ENCODE data around the gene GABRP. TPM values are rescaled to one million over a fixed set of nuclear protein-coding genes. Genes with fewer than 3 reads are reported as not detected.
"Not testable (repeated sequence)": the region's sequence is repeated elsewhere in the genome, so short reads cannot be mapped to it uniquely, and the experiment has no call there.

Gene GABRP
- total RNA-seq, 4 donors from 2014 or later: 0.69 to 0.74 TPM; not detected in 2

DNA sequence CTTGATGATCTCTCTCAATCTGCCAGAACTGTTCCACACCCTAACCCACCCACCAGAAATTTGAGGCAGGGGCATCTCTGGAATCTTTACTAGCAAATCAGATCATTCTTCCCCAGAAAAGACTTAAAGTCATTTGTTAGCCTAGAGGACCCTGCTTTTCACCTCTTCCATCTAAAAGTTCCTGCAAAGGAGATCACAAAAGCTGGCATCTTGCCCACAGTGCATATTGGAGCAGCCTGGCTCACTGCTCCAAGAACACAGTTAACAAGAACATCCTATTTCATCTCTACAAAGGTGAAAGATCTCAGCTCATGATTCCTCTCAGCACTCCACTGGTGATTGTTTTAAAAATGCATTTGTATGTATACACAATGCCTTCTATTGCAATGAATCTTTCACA lies 36.3 kb downstream of the GABRP start:
- TF ChIP-seq, protein P1, sequence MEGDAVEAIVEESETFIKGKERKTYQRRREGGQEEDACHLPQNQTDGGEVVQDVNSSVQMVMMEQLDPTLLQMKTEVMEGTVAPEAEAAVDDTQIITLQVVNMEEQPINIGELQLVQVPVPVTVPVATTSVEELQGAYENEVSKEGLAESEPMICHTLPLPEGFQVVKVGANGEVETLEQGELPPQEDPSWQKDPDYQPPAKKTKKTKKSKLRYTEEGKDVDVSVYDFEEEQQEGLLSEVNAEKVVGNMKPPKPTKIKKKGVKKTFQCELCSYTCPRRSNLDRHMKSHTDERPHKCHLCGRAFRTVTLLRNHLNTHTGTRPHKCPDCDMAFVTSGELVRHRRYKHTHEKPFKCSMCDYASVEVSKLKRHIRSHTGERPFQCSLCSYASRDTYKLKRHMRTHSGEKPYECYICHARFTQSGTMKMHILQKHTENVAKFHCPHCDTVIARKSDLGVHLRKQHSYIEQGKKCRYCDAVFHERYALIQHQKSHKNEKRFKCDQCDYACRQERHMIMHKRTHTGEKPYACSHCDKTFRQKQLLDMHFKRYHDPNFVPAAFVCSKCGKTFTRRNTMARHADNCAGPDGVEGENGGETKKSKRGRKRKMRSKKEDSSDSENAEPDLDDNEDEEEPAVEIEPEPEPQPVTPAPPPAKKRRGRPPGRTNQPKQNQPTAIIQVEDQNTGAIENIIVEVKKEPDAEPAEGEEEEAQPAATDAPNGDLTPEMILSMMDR (IDR thresholded peaks at IDR 0.05): no peak
- ATAC-seq (ENCODE audit: low FRiP score): no peak
- no peak for DNase-seq (ENCODE audit: low spot score)

DNA sequence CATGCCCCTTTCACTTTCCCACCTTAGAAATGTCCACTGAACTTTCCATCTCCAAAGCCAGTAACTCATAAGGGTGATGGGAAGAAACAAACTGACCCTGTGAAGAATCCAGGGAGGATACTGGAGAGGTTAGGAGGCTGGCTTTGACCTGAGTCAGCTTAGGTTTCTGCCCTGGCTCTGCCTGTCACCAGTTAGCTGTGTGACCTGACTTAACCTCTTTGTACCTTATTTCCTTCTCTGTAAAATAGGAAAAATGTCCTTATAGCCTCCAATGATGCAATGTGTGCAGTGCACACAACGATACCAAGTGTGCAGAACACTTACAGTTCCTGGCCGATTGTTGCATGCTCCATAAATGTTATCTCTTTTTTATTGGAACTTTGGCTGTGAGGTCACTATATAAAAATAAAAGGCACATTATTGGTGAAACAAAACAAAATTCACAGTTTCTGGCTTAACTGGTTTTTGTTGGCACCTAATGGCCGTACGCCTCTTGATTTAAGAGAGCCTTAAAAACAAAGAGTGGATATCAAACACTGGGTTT lies 37.8 kb downstream of the GABRP start:
- ATAC-seq (ENCODE audit: low FRiP score) (no peak), DNase-seq (ENCODE audit: low spot score) (no peak)
- TF ChIP-seq, protein P1 (IDR thresholded peaks at IDR 0.05): no peak

GRCh38 chr5:170826117-170826516 lies 42.6 kb downstream of the GABRP start:
- TF ChIP-seq, protein P1 (IDR thresholded peaks at IDR 0.05): no peak
- ATAC-seq (ENCODE audit: low FRiP score): no peak
- DNase-seq (ENCODE audit: low spot score): no peak

DNA sequence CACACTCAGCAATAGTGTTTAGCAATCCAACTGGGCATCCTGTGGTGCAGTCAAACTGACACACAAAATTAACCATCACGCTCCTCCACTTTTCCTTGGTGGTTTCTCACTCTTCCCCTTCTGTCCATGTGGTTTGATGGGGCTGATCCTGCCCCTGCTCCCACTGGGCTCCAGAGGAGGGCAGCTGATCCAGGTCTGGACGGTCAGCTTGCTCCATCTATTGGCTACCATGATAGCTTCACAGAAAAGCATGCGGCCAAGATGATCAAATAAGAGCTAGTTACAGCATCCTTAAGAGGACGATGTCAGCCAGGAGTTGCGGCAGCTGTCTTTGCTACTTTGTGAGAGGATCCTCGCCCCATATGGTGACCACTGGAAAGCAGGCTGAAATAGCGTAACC lies 48.7 kb downstream of the GABRP start:
- ATAC-seq (ENCODE audit: low FRiP score): no peak
- TF ChIP-seq, protein P1 (IDR thresholded peaks at IDR 0.05): no peak

DNA sequence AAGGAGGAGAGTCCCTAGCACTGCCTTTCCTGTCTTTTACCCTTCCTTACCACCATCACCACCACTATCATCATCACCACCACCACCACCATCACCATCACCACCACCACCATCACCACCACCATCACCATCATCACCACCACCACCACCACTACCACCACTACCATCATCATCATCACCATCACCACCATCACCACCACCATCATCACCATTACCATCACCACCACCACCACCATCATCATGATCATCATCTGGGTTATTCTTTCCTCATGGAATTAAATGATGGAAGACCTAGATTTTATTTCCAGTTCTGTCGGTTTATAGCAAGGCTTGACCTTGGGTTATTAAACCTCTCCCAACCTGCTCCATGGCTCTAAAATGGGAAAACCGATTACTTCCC lies 50.5 kb downstream of the GABRP start:
- DNase-seq (ENCODE audit: low spot score); ATAC-seq (ENCODE audit: low FRiP score): not testable (repeated sequence)

More for the DNA sequence above, 48.7 kb downstream of the GABRP start:
- no peak for DNase-seq (ENCODE audit: low spot score)

DNA sequence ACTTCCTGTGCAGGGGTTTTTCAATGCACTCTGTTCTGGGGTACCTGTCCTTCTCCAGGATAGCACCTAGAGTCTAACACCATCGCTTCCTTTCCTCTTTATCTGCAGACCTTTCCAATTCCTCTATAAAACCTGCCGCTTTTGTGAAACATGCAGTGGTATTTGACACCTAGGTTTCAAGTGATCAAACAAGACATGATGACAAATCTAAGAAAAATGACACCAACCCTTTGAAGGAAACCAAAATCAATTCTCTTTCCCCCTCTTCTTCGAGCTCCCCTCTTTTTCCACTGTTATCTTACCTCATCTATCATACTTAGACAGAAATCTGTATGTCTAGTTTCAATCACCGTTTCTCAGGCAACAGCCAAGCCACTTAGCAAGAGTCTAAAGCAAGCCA lies 52.7 kb downstream of the GABRP start:
- ATAC-seq (ENCODE audit: low FRiP score) (no peak), DNase-seq (ENCODE audit: low spot score) (no peak)
- TF ChIP-seq, protein P1 (IDR thresholded peaks at IDR 0.05): no peak

- ATAC-seq (ENCODE audit: low FRiP score) (no peak), DNase-seq (ENCODE audit: low spot score) (no peak)
- TF ChIP-seq, protein P1 (IDR thresholded peaks at IDR 0.05): no peak
Observed at GRCh38 chr5:170843870-170844269, 60.3 kb downstream of the GABRP start.

Measured in omental fat pad (tissue), 4 donors.